ENCODE results near the gene COG3. TPM values are rescaled to one million over a fixed set of nuclear protein-coding genes. Genes with fewer than 3 reads are reported as not detected.

Gene COG3
- total RNA-seq, 1 experiment from 2014 or later = 17.6 TPM

DNA sequence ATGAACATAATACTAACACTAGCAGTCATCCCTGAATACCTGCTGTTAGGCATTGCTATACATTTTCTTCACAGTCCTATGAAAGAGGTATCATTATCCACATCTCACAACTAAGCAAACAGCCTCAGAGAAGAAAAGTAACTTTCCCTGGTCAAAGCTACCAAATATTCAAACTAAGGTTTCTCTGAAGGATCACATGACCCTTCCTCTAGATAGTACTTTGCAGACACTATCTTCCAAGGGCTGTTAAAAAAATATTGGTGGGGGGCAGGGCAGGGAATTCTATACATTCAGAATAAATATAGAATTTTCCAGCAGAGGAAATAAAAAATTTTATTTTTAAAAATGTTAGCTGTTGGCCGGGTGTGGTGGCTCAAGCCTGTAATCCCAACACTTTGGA is 49.6 kb upstream of the COG3 start:
- no peaks in the 10 kb centered on the region for H3K27me3 ChIP-seq (ENCODE audit: insufficient read depth, low read length)
- no peak overlapping the region for H3K27ac ChIP-seq (ENCODE audit: low read depth, low read length)
- ATAC-seq (no peak), DNase-seq (ENCODE audit: low read depth, low spot score) (no peak)
- H3K9ac ChIP-seq (ENCODE audit: low read length) = no peak overlapping the region
- no peaks in the 10 kb centered on the region for H3K9me2 ChIP-seq (ENCODE audit: insufficient read depth)
- TF ChIP-seq SP1 (IDR thresholded peaks at IDR 0.05; ENCODE audit: low read depth) = no peak
- TF ChIP-seq ZNF274 (IDR thresholded peaks at IDR 0.05; ENCODE audit: low read depth, low read length) = no peak
- no peak for TF ChIP-seq CBX3 (IDR thresholded peaks at IDR 0.05; ENCODE audit: low read depth)
- TF ChIP-seq POLR2A (IDR thresholded peaks at IDR 0.05; ENCODE audit: borderline replicate concordance, extremely low read depth, insufficient read depth, insufficient read length) = no peak
- no peak for TF ChIP-seq YY1 (IDR thresholded peaks at IDR 0.05; ENCODE audit: extremely low read depth, insufficient replicate concordance, low read depth, low read length)
- H3K79me2 ChIP-seq (ENCODE audit: insufficient read depth, low read length) = peaks cover 25% of the 10 kb centered on the region
- H3K36me3 ChIP-seq (ENCODE audit: control insufficient read depth in 1 of 2, insufficient read depth in 2 of 2, low read length in 2 of 2) = peaks cover 0 to 2% of the 10 kb centered on the region in 2 experiments; a peak in 2 of 4 replicates
- H3K9me3 ChIP-seq (ENCODE audit: control insufficient read depth in 1 of 2, insufficient read depth in 1 of 2, low read depth in 1 of 2, low read length in 2 of 2) = no peaks in the 10 kb centered on the region
- intact Hi-C loops (cut with micrococcal nuclease) = no loop called here
- CTCF ChIA-PET = no interaction called here
- RAD21 ChIA-PET (ENCODE audit: low non-redundant PET in 1 of 2, low total read pairs in 2 of 2, uncharacterized antibody in 2 of 2, unreplicated experiment in 2 of 2) = no interaction called here
- H3K4me3 ChIP-seq (replicated peaks in 1 of 2; ENCODE audit: low read depth in 1 of 2, low read length in 2 of 2) = no peak overlapping the region
- POLR2A ChIA-PET = no interaction called here
- H4K20me1 ChIP-seq (ENCODE audit: insufficient read depth) = no peaks in the 10 kb centered on the region
- peaks cover 4 to 13% of the 10 kb centered on the region in 2 experiments; a peak in 3 of 4 replicates for H3K4me1 ChIP-seq (ENCODE audit: control insufficient read depth in 1 of 2, insufficient read depth in 2 of 2, low read length in 2 of 2)
- BruUV-seq (replicated peaks) = no TSS peak
- no peak overlapping the region for H2AFZ ChIP-seq (ENCODE audit: low read depth, low read length, poor library complexity, severe bottlenecking)
- no peak overlapping the region for H3K4me2 ChIP-seq (ENCODE audit: low read length)

DNA sequence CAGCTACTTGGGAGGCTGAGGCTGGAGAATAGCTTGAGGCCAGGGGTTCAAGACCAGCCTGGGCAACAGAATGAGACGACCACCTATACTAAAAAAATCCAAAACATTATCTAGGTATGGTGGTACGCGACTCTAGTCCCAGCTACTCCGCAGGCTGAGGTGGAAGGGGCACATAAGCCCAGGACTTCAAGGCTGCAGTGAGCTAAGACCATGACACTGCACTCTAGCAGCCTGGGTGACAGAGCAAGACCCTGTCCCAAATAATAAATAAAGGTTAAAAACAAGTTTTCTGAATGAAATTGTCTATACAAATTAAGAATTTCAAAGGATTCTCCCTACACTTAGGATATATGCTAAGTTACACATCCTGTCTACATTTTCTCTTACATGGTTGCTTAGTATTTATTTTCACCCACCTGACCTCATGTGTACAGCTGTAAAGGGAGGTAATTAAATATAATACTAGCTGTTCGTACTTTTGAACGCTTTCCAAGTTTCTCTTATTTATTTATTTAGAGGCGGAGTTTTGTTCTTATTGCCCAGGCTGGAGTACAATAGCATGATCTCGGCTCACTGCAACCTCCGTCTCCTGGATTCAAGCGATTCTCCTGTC is 48.1 kb upstream of the COG3 start:
- Histone ChIP-seq H3K27ac (ENCODE audit: low read depth, low read length) (peak overlapping the region; percentile 84), H3K9ac (ENCODE audit: low read length) (peak overlapping the region; percentile 83), H3K9me2 (ENCODE audit: insufficient read depth) (no peaks in the 10 kb centered on the region), H3K4me1 (ENCODE audit: control insufficient read depth in 1 of 2, insufficient read depth in 2 of 2, low read length in 2 of 2) (peaks cover 4 to 13% of the 10 kb centered on the region in 2 experiments; a peak in 3 of 4 replicates), H3K9me3 (ENCODE audit: control insufficient read depth in 1 of 2, insufficient read depth in 1 of 2, low read depth in 1 of 2, low read length in 2 of 2) (no peaks in the 10 kb centered on the region), H3K79me2 (ENCODE audit: insufficient read depth, low read length) (peaks cover 22% of the 10 kb centered on the region), H3K27me3 (ENCODE audit: insufficient read depth, low read length) (no peaks in the 10 kb centered on the region), H3K4me2 (ENCODE audit: low read length) (peak overlapping the region; percentile 88), H3K4me3 (replicated peaks in 1 of 2; ENCODE audit: low read depth in 1 of 2, low read length in 2 of 2) (peak overlapping the region; percentile 65 to 72), H2AFZ (ENCODE audit: low read depth, low read length, poor library complexity, severe bottlenecking) (no peak overlapping the region), H4K20me1 (ENCODE audit: insufficient read depth) (no peaks in the 10 kb centered on the region), H3K36me3 (ENCODE audit: control insufficient read depth in 1 of 2, insufficient read depth in 2 of 2, low read length in 2 of 2) (no peaks in the 10 kb centered on the region)
- DNase-seq (ENCODE audit: low read depth, low spot score) (no peak), ATAC-seq (no peak)
- TF ChIP-seq, protein P1, sequence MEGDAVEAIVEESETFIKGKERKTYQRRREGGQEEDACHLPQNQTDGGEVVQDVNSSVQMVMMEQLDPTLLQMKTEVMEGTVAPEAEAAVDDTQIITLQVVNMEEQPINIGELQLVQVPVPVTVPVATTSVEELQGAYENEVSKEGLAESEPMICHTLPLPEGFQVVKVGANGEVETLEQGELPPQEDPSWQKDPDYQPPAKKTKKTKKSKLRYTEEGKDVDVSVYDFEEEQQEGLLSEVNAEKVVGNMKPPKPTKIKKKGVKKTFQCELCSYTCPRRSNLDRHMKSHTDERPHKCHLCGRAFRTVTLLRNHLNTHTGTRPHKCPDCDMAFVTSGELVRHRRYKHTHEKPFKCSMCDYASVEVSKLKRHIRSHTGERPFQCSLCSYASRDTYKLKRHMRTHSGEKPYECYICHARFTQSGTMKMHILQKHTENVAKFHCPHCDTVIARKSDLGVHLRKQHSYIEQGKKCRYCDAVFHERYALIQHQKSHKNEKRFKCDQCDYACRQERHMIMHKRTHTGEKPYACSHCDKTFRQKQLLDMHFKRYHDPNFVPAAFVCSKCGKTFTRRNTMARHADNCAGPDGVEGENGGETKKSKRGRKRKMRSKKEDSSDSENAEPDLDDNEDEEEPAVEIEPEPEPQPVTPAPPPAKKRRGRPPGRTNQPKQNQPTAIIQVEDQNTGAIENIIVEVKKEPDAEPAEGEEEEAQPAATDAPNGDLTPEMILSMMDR (IDR thresholded peaks at IDR 0.05 in 2 of 3, conservative IDR thresholded peaks at IDR 0.05 in 1 of 3; ENCODE audit: borderline replicate concordance in 1 of 3, insufficient read depth in 1 of 3, low read depth in 2 of 3, low read length in 2 of 3) = no peak
- no peak for TF ChIP-seq EGR1 (IDR thresholded peaks at IDR 0.05; ENCODE audit: low read depth)
- TF ChIP-seq, protein P2, sequence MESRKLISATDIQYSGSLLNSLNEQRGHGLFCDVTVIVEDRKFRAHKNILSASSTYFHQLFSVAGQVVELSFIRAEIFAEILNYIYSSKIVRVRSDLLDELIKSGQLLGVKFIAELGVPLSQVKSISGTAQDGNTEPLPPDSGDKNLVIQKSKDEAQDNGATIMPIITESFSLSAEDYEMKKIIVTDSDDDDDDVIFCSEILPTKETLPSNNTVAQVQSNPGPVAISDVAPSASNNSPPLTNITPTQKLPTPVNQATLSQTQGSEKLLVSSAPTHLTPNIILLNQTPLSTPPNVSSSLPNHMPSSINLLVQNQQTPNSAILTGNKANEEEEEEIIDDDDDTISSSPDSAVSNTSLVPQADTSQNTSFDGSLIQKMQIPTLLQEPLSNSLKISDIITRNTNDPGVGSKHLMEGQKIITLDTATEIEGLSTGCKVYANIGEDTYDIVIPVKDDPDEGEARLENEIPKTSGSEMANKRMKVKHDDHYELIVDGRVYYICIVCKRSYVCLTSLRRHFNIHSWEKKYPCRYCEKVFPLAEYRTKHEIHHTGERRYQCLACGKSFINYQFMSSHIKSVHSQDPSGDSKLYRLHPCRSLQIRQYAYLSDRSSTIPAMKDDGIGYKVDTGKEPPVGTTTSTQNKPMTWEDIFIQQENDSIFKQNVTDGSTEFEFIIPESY (IDR thresholded peaks at IDR 0.05; ENCODE audit: extremely low read depth, insufficient replicate concordance, low read length) = no peak
- no peak for TF ChIP-seq TCF7L2 (IDR thresholded peaks at IDR 0.05; ENCODE audit: borderline replicate concordance, extremely low read depth, insufficient read depth, insufficient read length)
- TF ChIP-seq POLR2A (IDR thresholded peaks at IDR 0.05; ENCODE audit: borderline replicate concordance, extremely low read depth, insufficient read depth, insufficient read length) = no peak
- CTCF ChIA-PET = interaction anchor here (1.2 kb wide), 1 partner anchor 45 kb away, joined by 3 read pairs; no protein-coding TSS in a partner anchor
- POLR2A ChIA-PET = interaction anchor here (0.6 kb wide), 1 partner anchor 13 kb away, joined by 3 read pairs; no protein-coding TSS in a partner anchor
- no TSS peak for BruUV-seq (replicated peaks)
- RAD21 ChIA-PET (ENCODE audit: low non-redundant PET in 1 of 2, low total read pairs in 2 of 2, uncharacterized antibody in 2 of 2, unreplicated experiment in 2 of 2) = no interaction called here
- intact Hi-C loops (cut with micrococcal nuclease) = no loop called here
